Stimulated activated CD8-positive, alpha-beta memory T cell treated with anti-CD3 and anti-CD28 coated beads, Interleukin-7, amount 100 ng/mL, for 1 hour (primary cell): Measurements from ENCODE around the gene PRSS35.
"Not testable (repeated sequence)": the region's sequence is repeated elsewhere in the genome, so short reads cannot be mapped to it uniquely, and the experiment has no call there.

Experiments used
- DNase-seq, 2 donors: peaks; one replicate each; pipeline ENCODE4 v3.0.0-alpha.2; 2020; ENCODE audit warnings: low read depth in 2 of 2

Gene PRSS35

DNA sequence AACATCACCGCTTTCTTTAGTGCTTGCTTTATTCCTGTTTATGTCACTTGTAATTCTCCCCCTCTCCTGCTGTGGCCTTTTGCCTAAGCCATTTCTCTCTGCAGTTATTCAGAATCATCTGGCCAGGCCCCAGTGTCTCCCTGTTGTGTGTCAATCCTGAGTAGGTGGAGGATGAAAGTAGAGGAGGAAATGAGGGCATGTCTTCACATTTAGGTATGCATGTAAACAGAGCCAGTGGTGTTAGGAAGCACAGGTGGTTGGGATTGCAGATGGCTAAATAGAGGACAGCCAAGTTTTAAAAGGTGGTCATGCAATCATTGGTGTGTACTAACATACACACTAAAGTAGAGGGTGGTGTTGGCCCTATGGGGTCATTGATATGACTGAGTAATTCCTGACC lies 5.2 kb downstream of the PRSS35 start:
- DNase-seq = no peak

DNA sequence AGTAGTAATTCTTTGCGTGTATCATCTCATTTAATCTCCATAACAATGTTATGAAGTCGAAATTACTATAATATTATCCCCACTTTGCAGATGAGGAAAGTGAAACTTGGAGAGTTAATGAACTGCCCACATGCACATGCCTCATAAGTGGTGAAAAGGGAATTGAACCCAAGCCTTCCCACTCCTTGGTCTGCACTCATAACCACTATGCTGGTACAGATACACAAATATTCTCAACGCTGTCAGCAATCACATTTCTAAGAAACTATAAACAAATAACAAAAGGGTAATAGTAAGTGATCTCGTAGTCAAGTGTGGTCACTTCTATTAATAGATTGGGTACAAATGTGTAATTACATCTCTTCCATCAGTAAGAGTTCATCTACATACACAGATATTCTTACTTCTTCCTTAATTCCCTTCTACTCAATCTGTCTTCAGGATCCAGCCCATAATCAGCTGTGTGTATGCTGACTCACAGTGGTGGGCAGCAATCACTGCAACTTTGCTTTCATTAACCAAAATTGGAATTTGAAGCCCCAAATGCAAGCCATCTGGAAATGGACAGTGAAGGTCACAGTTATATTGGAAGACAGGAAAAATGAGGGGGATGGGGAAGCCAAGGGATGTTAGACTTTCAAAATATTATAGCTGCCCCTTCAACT lies 6.6 kb downstream of the PRSS35 start:
- no peak for DNase-seq

GRCh38 chr6:83536034-83536646 lies 23.8 kb downstream of the PRSS35 start:
- peak in 1 of 2 donors; percentile 27 for DNase-seq

- DNase-seq = no peak
Measured at GRCh38 chr6:83536647-83537589, 24.6 kb downstream of the PRSS35 start.

- DNase-seq = no peak
Measured at GRCh38 chr6:83539678-83540077, 27.3 kb downstream of the PRSS35 start.

DNA sequence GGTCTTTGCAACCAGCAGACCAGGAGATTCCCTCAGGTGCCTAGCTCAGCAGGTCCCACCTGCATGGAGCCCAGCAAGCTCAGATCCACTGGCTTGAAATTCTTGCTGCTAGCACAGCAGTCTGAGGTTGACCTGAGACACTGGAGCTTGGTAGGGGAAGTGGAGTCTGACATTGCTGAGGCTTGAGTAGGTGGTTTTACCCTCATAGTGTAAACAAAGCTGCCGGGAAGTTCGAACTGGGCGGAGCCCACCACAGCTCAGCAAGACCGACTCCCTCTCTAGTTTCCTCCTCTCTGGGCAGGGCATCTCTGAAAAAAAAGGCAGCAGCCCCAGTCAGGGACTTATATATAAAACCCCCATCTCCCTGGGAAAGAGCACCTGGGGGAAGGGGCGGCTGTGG lies 34.3 kb downstream of the PRSS35 start:
- DNase-seq = no peak

GRCh38 chr6:83550482-83550881 lies 38.1 kb downstream of the PRSS35 start:
- DNase-seq = not testable (repeated sequence)

DNA sequence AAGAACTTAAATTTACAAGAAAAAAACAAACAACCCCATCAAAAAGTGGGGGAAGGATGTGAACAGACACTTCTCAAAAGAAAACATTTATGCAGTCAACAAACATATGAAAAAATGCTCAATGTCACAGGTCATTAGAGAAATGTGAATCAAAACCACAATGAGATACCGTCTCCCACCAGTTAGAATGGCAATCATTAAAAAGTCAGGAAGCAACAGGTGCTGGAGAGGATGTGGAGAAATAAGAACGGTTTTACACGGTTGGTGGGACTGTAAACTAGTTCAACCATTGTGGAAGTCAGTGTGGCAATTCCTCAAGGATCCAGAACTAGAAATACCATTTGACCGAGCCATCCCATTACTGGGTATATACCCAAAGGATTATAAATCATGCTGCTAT lies 39.4 kb downstream of the PRSS35 start:
- not testable (repeated sequence) for DNase-seq

- no peak for DNase-seq
Measured at GRCh38 chr6:83556871-83557270, 44.5 kb downstream of the PRSS35 start.

GRCh38 chr6:83558975-83559374 lies 46.6 kb downstream of the PRSS35 start:
- DNase-seq = no peak

DNA sequence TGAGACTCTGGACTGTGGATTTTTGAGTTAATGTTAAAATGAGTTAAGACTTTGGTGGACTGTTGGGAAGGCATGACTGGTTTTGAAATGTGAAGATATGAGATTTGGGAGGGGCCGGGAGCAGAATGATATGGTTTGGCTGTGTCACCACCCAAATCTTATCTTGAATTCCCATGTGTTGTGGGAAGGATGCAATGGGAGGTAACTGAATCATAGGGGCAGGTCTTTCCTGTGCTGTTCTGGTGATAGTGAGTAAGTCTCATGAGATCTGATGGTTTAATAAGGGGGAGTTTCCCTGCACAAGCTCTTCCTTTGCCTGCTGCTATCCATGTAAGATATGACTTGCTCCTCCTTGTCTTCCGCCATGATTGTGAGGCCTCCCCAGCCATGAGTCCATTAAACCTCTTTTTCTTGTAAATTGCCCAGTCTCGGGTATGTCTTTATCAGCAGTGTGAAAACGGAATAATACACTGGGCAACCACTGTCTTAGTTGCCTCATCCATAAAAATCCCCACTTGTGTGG lies 59.4 kb downstream of the PRSS35 start:
- not testable (repeated sequence) for DNase-seq

DNA sequence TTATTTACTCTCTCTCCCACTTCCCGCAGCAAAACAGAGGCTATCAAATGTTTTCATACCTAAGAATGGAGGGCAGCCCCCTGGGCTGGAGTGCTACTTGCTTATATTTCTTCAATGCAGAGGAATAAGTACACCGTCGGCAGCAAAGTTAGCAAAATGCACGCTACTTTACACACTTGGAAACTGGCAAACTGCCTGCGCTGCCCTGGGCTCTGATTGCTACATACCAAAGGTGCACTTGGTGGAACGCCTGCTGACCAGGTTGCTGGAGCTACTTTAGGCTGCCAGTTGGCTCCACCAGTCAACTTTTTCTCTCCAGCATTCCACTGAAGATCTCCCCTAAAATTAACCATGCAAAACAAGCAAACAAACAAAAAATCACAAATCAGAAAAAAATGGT lies 62.4 kb downstream of the PRSS35 start:
- DNase-seq = no peak
